Effector memory CD4-positive, alpha-beta T cell (primary cell): ENCODE measurements around the gene PPP3CA.

Experiments used
- DNase-seq, 3 donors: peaks; one replicate each; pipeline ENCODE4 v3.0.0-alpha.2; 2020
- H3K27ac ChIP-seq: 2 replicates; pipeline ENCODE4 v1.7.0; 2013; ENCODE audit warnings: mild to moderate bottlenecking, low read length, moderate library complexity; ENCODE audit not compliant: insufficient read depth, poor library complexity, severe bottlenecking
- H3K27me3 ChIP-seq: replicated peaks from 2 replicates; pipeline ENCODE4 v1.7.0; 2013; ENCODE audit warnings: mild to moderate bottlenecking, low read length; ENCODE audit not compliant: insufficient read depth, control insufficient read depth, poor library complexity, severe bottlenecking
- H3K36me3 ChIP-seq: 2 replicates; pipeline ENCODE4 v1.7.0; 2013; ENCODE audit warnings: mild to moderate bottlenecking, low read length, moderate library complexity; ENCODE audit not compliant: control insufficient read depth, insufficient read depth
- H3K4me1 ChIP-seq: 2 replicates; pipeline ENCODE4 v1.7.0; 2013; ENCODE audit warnings: low read length, mild to moderate bottlenecking; ENCODE audit not compliant: control insufficient read depth, insufficient read depth, poor library complexity, severe bottlenecking
- H3K4me3 ChIP-seq: 2 replicates; pipeline ENCODE4 v1.7.0; 2013; ENCODE audit warnings: low read length, low read depth, mild to moderate bottlenecking; ENCODE audit not compliant: insufficient read depth, poor library complexity, severe bottlenecking
- H3K9me3 ChIP-seq: 2 replicates; pipeline ENCODE4 v1.7.0; 2013; ENCODE audit warnings: mild to moderate bottlenecking, low read length, moderate library complexity; ENCODE audit not compliant: control insufficient read depth

The PPP3CA gene

DNA sequence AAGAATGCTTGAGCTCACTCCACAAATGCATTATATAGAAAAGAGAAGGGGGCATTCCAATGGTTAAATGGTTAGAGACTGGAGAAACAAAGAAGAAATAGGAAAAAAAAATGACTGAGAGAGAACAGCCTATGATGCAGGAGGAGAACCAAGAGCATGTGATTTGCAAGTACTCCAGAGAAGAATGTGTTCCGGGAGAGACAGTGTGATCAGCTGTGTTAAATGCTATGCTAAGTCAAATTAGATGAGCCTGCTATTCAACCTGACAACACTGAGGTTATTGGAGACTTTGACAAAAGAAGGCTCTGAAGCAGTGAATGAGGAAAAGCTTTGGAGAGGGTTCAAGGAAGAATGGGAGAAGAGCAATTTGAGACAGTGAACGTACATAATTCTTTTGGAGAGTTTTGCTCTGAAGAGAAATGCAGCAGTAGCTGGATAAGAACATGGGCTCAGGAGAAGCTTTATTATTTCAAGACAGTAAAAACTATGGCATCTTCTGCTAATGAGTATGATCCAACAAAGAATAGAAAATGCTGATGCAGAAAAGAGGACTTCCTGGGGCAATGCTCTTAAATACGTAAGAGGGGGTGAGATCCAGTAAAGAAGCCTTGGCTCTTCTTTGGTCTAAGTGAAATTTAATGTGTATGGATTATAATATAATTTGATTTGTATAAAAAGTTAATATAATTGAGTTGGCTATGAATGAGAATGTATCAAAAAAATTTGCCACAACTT lies 66.3 kb downstream of the PPP3CA start:
- H3K9me3 ChIP-seq = no peaks in the 10 kb centered on the region
- no peak for DNase-seq
- no peak overlapping the region for H3K27ac ChIP-seq
- no peaks in the 10 kb centered on the region for H3K36me3 ChIP-seq
- no peaks in the 10 kb centered on the region for H3K4me1 ChIP-seq
- H3K4me3 ChIP-seq = no peak overlapping the region
- no peaks in the 10 kb centered on the region for H3K27me3 ChIP-seq

DNA sequence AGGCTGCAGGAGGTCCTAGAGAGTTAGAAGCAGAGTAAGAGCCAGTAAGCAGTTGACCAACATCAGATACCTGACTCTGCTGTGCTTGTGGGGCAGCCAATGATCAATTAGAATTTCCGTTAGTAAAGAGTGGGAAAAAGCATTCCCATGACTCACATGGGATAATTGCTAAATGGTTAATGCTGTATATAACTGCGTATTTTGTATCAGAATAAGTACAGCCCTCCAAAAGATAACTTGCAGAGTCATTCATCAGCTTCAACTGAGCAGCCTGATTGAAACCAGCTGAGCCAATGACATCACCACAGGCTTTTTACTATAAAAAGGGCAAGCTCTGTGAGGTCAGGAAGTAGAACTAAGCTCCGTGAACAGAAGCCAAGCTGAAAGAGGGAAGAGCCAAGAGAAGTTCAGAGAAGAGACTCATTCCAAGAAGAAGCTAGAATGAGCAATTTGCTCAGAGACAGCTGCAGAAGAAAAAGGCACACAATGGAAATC lies 67.9 kb downstream of the PPP3CA start:
- H3K36me3 ChIP-seq = no peaks in the 10 kb centered on the region
- no peak overlapping the region for H3K27ac ChIP-seq
- no peaks in the 10 kb centered on the region for H3K27me3 ChIP-seq
- H3K4me1 ChIP-seq = no peaks in the 10 kb centered on the region
- no peak for DNase-seq
- H3K4me3 ChIP-seq = no peak overlapping the region
- H3K9me3 ChIP-seq = no peaks in the 10 kb centered on the region

DNA sequence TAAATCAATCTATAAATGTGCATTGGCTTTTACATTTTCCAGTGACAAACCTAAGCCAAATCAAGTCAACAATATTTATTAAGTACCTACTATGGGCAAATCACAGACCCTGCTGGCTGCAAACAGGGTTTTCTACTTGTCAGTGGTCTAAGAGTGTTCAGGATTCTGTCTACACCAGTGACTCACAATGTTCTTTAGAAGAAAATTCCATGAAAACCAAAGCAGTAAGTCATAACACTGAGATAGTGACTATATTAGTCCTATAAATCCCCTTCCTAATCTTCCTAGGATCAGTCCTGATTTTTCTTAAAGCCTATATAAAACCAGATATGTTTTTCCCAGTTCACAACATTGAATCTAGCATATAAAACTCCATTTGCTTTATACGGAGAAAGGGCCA lies 69.7 kb downstream of the PPP3CA start:
- no peak overlapping the region for H3K4me3 ChIP-seq
- H3K4me1 ChIP-seq = no peaks in the 10 kb centered on the region
- H3K9me3 ChIP-seq = no peaks in the 10 kb centered on the region
- no peak for DNase-seq
- no peaks in the 10 kb centered on the region for H3K27me3 ChIP-seq
- H3K36me3 ChIP-seq = no peaks in the 10 kb centered on the region
- H3K27ac ChIP-seq = no peak overlapping the region

- Histone ChIP-seq H3K27me3 (no peaks in the 10 kb centered on the region), H3K4me1 (no peaks in the 10 kb centered on the region)
- DNase-seq = no peak
These were observed 70.7 kb downstream of the PPP3CA start for GRCh38 chr4:101276661-101277060.

GRCh38 chr4:101274888-101275752 lies 72.2 kb downstream of the PPP3CA start:
- H3K36me3 ChIP-seq = no peaks in the 10 kb centered on the region
- H3K9me3 ChIP-seq = no peaks in the 10 kb centered on the region
- H3K4me1 ChIP-seq = no peaks in the 10 kb centered on the region
- DNase-seq = no peak
- H3K4me3 ChIP-seq = no peak overlapping the region
- no peaks in the 10 kb centered on the region for H3K27me3 ChIP-seq
- H3K27ac ChIP-seq = no peak overlapping the region

More at GRCh38 chr4:101276661-101277060, 70.7 kb downstream of the PPP3CA start:
- no peaks in the 10 kb centered on the region for H3K9me3 ChIP-seq
- H3K36me3 ChIP-seq = no peaks in the 10 kb centered on the region
- no peak overlapping the region for H3K4me3 ChIP-seq
- H3K27ac ChIP-seq = no peak overlapping the region

- no peak overlapping the region for H3K27ac ChIP-seq
- no peak overlapping the region for H3K4me3 ChIP-seq
- H3K36me3 ChIP-seq = no peaks in the 10 kb centered on the region
- no peak for DNase-seq
- H3K9me3 ChIP-seq = no peaks in the 10 kb centered on the region
- H3K4me1 ChIP-seq = no peaks in the 10 kb centered on the region
- H3K27me3 ChIP-seq = no peaks in the 10 kb centered on the region
These were observed 75.8 kb downstream of the PPP3CA start for GRCh38 chr4:101271516-101271915.

GRCh38 chr4:101269682-101270081 lies 77.6 kb downstream of the PPP3CA start:
- H3K27me3 ChIP-seq = no peaks in the 10 kb centered on the region

DNA sequence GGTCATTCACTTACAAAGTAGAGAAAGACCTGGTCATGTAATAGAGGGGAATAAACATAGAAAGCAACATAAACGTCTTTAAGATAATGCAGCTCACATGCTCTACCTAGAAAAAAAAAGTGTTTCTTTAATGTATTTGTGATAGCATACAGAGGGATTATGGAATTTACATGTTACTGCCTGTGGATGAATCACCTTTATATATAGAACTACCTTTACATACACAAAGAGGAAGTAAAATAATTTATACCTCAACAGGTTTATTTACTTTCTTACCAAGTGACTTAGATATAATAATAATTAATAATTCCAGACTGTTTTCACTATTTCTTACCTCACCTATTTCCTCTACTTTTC lies 81.5 kb downstream of the PPP3CA start:
- Histone ChIP-seq H3K4me1 (no peaks in the 10 kb centered on the region), H3K4me3 (no peak overlapping the region), H3K9me3 (no peaks in the 10 kb centered on the region), H3K36me3 (no peaks in the 10 kb centered on the region), H3K27ac (no peak overlapping the region), H3K27me3 (no peaks in the 10 kb centered on the region)
- DNase-seq = no peak

More at GRCh38 chr4:101269682-101270081, 77.6 kb downstream of the PPP3CA start:
- H3K36me3 ChIP-seq = no peaks in the 10 kb centered on the region
- H3K4me3 ChIP-seq = no peak overlapping the region
- no peak for DNase-seq
- H3K9me3 ChIP-seq = no peaks in the 10 kb centered on the region
- no peaks in the 10 kb centered on the region for H3K4me1 ChIP-seq
- no peak overlapping the region for H3K27ac ChIP-seq

- no peaks in the 10 kb centered on the region for H3K4me1 ChIP-seq
- H3K27ac ChIP-seq = no peak overlapping the region
- H3K4me3 ChIP-seq = no peak overlapping the region
- no peak for DNase-seq
- no peaks in the 10 kb centered on the region for H3K36me3 ChIP-seq
- no peaks in the 10 kb centered on the region for H3K9me3 ChIP-seq
- H3K27me3 ChIP-seq = no peaks in the 10 kb centered on the region
These were observed 82.1 kb downstream of the PPP3CA start for GRCh38 chr4:101264993-101265815.
